ENCODE measurements around the gene GRIK4.

The GRIK4 gene

DNA sequence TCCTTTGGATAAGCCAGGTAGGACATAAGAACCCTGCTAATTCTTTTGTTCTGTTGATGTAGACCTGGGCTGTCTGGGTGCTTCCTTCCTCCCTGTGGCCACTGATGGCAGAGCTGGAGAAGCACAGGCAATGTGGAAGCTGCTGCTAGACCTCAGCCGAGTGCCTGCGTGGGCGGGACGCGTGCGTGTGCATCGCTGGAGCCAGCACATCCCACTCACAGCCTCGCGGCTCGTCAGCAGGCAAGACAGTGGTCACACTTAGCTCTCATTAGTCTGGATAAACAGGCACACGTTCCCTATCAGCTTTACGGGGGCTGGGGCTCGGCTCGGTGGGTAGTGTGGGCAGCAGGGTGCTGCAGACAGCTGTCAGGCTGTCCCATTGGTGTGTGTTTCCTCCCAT, 155.7 kb downstream of the GRIK4 start:
- DNase-seq (ENCODE audit: low read depth, low spot score): peak; percentile 33

DNA sequence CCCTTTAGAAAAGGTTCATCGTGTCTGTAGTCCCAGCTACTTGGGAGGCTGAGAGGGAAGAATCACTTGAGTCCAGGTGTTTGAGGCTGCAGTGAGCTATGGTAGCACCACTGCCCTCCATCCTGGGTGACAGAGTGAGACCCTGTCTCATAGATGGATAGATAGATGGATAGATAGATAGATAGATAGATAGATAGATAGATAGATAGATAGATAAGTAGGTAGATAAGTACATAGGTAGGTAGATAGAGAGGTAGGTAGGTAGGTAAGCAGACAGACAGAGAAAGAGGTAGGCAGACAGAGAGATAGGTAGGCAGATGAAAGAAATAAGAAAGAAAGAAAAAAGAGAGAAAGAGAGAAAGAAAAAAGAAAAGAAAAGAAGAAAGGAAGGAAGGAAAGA, 156.4 kb downstream of the GRIK4 start:
- no peak for DNase-seq (ENCODE audit: low read depth, low spot score)

DNA sequence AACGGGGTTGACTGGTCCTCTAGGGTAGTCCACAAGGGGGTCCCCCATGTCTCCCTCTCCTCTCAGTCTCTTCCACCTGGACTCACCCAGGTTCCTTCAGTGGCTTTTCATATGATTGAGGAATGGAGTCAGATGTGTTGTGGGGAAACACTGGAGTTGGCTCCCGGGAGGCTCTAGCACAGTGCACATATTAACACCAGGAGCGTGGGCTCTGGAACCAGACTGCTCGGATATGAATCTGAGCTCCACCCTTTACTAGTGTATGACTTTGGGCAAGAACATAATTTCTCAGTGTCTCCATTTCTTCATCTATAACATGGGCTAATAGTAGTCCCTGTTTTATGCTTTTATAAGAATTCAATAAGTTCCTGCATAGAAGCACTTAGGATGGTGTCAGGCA, 157.0 kb downstream of the GRIK4 start:
- DNase-seq (ENCODE audit: low read depth, low spot score): no peak

DNA sequence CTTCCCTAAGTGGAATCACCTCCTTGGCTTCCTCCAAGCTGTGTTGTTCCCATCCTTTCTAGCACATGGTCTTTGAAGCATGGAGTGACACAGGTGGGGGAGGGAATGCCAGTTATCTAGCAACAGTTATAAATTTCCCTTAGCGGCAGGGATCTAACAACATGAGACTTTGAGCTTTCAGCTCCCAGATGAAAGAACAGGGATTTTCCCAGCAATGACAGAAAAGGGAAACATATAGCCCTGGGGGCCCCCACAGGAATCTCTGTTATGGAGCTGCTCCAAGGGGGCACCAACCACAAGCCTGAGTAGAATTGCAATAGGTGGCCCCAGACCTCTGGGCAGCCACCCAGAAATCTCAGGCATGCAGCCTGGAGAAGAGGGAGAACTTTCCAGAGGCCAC, 163.0 kb downstream of the GRIK4 start:
- peak; percentile 98 for DNase-seq (ENCODE audit: low read depth, low spot score)

DNA sequence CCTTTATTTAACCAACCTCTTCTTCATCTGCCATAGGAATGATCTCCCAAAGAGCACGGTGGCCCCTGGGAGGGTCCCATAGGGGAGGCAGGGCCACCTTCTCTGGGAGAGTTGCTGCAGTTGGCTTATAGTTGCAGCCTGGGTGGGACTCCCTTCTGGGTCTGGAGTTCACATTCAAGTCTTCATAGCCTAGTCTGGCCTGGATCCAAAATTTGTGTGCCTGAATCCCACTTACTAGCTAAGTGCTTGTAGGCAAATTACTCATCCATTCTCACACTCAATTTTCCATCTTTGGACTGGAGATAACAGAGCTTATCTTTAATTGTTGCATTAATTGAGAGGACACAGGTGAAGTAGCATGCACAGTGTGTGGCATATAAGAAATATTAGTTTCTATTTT, 163.6 kb downstream of the GRIK4 start:
- peak; percentile 72 for DNase-seq (ENCODE audit: low read depth, low spot score)

DNA sequence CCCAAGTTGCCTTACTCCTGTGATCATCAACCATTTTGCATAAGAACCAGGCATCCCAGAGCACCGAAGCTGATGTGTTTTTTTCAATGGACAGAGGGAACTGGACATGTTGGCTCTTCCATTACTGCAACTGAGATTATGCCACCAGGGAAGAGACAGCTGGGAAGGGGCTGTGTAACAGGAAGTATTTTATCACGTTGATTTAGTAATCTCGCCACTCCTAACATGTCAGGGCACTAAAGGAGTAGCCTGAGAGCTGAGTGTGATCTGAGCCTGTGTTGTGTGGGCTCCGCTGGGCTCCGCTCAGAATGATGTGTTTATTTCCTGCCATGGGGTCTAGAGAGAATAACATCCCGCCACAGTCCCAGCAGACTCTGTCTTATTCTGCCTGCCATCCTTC, 165.4 kb downstream of the GRIK4 start:
- DNase-seq (ENCODE audit: low read depth, low spot score): no peak

DNA sequence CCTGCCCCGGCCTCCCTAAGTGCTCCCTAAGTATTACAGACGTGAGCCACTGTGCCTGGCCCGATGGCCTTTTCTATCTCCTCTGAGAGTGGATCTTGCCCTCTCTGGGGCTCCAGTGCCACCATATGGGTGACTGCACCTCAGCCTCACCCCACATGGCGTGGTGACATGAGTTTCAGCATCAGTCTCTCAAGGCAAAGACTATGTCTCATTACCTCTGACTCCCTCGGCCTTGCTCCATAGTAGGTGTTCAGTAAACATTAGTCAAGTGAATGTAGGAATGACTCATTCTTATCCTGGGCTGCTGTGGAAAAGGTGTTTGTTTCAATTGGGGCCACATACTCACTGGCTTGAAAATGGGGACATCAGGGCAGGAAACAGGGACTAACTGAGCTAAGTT, 168.8 kb downstream of the GRIK4 start:
- no peak for DNase-seq (ENCODE audit: low read depth, low spot score)

DNA sequence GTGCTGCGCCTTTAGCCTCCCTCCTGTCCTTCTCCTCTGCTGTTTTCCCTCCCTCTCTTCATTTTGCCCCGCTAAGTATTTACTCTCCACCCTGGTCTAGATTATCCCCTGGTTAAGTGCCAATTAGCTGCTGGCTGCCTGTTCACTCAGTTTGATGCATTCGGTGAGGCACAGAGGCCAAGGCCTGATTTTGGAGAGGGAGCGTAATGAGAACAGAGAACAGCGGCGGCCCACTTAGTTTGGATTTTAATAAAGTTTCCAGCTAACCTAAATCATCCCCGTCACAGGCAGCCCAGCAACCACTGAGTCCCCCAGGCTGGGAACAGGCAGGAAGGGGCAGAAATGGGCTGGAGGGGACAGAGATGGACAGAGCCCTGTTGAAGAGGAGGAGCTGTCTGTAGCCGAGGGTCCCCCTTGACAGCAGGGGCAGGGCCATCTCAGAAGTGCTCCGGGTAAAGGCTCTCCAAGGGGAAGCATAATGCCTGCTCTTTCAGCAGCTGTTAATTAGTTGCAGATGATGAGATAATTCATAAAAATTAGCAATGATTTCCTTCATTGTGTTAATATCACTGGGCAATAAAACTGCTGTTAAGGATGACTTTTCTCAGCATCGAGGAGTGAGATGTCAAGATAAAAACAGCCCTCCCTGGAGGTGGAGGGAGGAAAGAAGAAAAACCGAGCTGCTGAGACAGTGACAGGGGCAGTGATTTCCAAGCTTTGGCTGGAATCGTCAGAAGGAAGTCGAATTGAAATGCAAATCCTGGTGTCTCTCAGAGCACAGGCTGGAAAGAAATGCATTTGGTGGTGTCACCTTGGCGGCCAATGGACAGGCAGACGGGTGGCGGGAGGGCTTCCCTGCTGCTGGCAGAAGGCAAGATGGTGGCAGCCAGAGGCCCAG, 170.1 kb downstream of the GRIK4 start:
- DNase-seq (ENCODE audit: low read depth, low spot score): no peak

DNA sequence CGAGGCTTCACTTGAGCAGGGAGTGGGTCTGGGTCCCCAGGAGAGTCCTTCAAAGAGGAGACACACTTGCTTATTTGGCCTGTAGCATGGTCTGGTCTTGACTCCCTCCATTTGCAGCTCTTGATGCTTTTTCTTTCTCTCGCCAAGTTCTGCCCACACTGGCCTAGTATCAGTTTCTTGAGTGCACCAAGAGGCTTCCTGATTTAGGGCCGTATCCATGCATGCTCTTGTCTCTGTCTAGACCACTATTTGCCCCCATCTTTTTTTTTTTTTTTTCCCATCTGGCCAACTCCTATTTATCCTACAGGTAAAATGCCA, 170.7 kb downstream of the GRIK4 start:
- no peak for DNase-seq (ENCODE audit: low read depth, low spot score)

DNA sequence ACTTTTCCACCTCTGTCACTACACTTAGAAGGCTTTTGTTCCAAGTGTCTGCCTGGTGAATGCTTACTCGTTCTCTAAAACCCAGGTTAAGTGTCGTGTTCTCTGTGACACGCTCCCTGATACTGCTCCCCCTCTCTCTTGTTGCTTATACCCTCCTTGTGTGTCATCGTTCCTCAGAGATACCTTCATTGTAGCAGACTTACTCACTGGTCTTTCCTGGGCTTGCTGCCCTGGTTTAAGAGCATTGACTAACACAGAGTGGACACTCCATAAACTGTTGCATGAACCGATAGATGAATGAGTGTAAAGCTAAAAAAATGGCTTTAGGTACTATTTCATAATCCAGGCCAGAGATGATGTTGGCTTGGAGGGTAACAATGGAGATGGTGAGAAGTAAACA, 171.3 kb downstream of the GRIK4 start:
- DNase-seq (ENCODE audit: low read depth, low spot score): peak; percentile 43

DNA sequence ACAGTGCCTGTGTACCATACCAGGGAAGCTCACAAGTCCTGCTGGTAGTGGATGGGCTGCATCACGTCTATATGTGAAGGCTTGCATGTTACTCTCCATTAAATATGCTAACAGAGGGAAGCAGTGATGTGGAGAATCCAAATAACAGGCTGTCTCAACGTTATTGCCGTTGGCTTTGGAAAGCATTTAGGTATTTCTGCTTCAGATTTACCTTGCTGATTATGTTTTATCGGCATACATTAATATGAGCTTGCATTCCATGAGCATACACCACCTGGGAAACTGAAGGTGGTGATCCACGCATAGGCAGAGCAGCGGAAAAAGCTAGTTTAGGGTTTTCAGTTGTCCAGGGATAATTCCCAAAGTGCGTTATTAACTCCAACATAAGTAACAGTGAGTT, 175.0 kb downstream of the GRIK4 start:
- DNase-seq (ENCODE audit: low read depth, low spot score): no peak

DNA sequence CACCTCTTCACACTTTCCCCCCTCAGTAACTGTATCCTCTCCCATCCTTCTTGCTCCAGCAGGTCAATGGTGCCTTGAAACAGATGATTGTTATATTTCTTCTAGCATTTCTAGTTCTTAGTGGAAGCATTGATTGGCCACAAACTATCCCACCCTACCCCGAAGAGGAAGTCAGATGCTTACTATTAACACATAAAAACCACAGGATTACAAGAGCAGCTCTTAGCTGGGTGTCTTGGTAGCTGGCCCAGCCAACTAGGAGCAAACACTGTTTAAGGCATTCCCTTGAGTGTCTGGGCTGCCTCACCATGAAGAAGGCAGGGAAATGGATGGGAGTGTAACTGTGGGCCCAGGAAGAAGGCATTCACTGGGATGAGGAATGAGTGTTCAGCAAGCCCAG, 176.6 kb downstream of the GRIK4 start:
- DNase-seq (ENCODE audit: low read depth, low spot score): no peak

DNA sequence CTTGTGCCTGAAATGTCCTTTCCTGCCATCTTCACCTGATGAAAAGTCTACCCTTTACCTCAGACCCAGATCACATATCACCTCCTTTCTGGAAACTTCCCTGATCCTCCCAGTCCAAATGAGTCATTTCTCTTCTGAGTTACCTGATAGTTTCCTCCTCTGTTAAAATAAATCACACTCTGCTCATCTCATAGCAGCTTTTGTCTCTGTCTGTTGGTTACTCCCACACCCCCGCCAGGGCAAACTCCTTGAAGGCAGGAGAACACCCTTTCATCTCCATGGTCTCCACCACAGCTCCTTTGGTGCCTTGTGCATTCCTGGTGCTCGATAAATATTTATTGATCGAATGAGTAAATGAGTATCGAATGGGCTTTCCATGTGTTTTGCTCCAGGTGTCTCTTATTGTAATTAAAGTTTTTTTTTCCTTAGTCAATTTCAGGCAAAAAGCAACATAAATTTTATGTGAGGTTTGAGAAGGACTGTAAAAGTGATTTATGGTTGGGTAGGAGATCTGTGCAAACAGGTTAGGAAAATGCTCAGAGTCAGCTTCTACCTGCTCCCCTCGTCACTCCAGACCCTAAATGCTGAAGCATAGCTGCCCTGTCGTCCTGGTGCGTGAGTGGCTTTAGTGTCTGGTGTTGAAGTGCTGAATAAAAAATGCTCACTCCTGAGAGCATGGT, 178.2 kb downstream of the GRIK4 start:
- no peak for DNase-seq (ENCODE audit: low read depth, low spot score)

DNA sequence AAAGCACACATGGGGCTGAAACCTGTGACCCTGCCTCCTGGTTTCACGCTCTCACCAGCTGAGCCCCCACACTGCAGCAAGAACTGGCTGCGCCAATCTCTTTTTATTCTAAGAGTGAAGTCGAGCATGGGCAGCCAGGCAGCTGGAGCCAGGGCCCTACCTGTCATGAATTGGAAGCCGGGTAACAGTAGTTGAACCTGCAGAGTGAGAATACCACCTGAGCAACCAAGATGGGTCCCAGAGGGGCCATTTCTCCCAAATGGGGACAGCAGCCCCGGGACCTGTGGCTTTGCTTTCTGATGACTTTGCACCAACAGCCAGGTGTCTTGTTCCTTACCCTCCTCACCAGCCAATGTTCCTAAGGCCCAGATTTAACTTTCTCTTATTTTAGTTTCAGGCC, 178.9 kb downstream of the GRIK4 start:
- no peak for DNase-seq (ENCODE audit: low read depth, low spot score)

DNA sequence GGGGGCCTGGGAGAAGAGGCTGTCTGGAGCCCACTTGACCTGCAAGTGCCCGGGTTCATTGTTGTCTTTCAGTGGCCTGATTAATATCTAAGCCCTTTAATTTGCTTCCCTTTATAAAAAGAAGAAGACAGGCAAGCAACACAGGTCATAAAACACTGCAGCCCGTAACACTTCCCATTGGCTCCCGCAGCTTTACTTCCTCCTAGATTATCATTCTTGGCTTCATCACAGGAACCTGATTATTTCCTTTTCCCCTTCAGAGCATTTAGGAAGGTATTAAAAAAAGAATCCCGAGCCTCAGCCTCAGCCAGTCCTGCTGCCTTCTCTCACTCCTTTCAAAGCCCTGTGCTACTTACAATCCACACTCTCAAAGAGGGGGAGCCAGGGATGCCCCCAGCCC, 183.2 kb downstream of the GRIK4 start:
- no peak for DNase-seq (ENCODE audit: low read depth, low spot score)

DNA sequence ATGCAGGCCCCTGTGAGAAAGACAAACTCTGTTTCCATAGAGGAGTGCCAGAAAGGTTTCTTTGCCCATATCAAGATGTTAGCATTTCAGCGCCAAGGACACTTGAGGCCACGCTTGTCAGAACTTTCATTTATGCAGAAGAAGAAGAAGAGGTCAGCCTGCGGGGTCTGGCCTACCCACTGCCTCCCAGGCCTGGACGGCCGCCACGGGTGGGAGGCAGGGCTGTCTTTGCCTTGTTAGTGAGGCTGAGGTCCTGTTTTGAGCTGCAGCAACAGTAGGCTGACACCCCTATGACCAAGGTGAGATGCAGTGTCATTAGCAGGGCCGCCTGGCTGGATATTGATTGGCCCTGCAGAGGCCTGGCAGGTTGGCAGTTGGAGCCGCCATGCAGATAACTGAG, 183.9 kb downstream of the GRIK4 start:
- no peak for DNase-seq (ENCODE audit: low read depth, low spot score)

DNA sequence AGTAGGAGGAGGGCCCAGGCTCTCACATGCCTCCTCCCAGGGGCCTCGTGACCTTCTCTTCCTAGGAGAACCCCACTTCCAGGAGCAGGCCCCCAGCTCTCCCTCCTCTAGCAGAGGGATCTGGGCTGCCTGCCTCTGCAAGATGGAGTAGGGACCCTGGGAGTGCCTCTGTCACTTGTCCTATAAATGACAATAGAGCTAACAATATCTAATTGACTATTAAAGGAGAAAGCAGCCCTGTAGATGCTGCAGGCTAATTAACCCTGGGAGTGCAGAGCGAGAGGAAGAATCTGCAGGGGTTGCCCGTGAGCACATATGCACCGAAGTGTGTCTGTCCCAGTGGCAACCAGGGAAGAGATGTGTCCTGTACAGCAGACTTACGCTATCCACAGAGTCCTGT, 184.4 kb downstream of the GRIK4 start:
- DNase-seq (ENCODE audit: low read depth, low spot score): no peak

DNA sequence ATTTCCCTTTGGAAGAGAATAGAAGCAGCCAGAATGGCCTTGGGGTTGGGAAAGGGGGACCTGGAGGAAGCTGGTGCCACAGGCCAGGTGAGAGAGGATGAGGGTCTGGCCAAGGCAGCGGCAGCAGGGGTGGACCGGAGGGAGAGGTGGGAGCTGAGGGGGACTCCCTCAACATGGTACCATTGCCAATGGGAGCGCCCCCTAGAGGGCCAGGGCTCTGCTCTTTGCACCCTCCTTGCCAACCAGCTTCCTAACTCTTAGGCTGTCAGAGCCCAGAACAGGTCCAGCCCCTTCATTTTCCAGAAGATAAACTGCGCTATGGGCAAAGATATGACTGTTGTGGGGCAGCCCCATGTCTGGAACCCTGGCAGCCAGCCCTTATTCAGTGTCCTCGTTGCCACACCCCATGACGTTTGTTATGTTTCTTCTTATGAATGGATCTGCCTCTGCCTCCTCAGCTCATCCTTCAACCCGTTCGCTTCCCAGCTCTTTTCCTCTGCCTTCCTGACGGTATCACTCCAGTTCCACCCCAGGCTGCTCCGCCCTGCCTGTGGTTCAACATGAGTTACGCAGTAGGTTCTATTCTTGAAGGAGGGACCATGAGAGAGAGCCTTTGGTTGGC, 185.2 kb downstream of the GRIK4 start:
- no peak for DNase-seq (ENCODE audit: low read depth, low spot score)

DNA sequence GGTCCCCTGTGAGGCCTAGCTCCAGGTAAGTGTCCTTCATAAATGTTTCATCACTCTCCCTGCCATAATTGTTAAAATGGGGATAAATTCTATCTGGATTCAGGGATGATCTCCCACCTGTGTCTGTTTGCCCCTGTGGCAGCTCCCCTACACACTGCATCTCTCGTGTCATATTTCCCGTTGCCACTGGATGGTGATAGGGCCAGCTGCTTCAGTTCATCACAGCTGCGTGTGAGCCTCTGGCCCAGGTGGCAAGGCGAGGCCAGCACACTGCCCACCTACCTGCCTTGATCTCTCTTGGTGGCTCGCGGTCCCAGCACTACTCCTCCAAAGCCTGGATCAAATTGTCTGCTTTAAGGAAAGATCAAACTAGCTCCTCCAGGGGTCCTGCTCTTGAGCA, 187.4 kb downstream of the GRIK4 start:
- no peak for DNase-seq (ENCODE audit: low read depth, low spot score)

DNA sequence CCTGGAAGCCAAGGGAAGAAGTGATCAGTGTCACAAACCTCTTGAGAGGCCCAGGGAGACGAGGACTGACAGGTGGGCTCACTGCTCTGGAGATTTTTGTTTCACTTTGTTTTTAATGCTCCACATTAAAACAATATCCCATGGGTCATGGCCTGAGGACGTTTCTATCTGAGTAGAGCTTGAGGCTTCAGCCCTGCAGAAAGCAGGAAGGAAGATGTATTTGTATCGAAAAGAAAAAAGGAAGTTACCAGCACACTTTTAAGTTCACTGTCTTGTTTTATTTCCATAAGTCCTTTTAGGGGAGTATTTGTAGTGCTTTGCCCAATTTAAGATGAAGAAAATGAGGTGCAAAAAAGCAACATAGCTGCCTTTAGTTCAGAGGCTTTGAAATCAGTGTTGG, 191.1 kb downstream of the GRIK4 start:
- no peak for DNase-seq (ENCODE audit: low read depth, low spot score)

DNA sequence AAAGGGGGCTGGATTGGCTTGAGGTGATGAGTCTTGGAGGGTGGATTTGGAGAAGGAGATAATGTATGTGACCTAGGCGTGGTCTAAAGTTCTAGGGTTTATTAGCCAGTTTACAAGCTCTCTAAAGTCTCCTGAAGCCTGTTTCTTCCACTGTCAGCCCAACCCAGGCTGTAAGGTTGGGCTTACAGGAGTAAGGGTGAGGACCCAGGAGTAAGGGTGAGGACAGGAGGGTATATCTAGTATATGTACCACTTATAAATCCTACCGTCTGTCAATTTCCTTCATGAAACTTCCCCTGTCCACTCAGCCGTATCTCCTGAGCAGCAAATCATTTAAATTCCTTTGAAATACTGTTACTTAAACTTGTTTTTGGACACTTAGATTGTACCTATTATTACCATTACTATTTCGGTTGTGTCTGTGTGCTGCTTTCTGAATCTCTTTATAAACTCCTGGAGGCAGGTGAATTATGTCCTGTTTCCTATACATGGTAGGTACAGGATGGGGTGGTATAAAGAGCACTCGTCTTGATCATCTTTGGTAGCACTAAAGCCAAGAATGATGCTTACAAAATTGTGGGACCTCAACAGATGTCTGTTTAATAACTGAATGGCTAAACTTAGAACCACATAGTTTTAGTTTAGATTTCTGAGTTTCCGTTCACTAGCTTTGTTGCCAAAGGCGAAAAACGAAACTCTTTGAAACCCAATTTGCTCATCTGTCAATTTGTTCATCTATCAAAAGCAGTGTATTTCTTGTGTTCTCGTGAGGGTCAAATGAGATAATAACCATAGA, 192.0 kb downstream of the GRIK4 start:
- no peak for DNase-seq (ENCODE audit: low read depth, low spot score)

DNA sequence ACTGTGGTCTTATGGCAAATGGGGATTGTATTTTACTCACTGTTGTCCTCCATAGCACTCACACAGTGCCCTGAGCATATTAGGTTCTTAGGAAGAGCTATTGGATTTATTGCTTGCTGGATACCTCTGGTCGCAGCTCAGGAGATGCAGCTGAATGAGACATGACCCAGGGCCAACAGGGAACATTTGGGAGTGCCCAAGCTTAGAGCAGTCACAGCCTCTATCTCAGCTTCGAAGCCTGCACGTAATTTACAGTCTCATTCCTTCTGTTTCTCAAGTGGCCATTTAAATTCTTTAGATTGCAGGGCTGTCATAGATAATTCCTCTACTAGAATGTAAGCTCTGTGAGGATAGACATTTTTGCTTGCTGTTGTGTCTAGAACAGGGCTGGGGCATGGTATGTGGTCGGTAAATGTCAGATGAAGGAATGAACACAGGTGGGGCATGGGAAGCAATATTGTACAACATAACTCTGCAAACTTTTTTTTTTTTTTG, 192.8 kb downstream of the GRIK4 start:
- DNase-seq (ENCODE audit: low read depth, low spot score): no peak

All from astrocyte of the hippocampus (primary cell).